Measurements from ENCODE around the gene CDH2. TPM values are rescaled to one million over a fixed set of nuclear protein-coding genes. Genes with fewer than 3 reads are reported as not detected.

Gene CDH2
- polyA plus RNA-seq, 3 donors, result 0.15 to 1.1 (median 0.83) TPM

DNA sequence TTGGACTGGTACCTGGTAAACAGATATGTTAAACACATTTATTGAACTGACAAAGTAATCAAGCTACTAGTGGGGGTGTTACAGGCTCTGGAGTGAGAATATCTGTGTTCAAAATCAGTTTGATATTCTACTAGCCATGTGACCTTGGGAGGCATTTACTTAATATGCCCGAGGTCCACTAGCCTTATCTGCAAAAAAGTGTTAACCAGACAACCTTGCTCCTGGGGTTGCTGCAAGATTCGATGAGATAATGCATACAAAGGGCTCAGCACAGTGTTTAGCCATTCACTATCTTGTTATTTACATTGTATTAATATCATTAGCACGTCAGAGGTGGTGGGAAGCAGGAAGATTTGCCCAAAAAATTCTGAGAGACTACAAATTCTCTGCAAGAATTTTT is 103.3 kb downstream of the CDH2 start:
- WGBS, 3 donors, result 15 to 46% (median 31%) methylated on average over 3 of the region's 3 CpGs
- H3K27ac ChIP-seq (ENCODE audit: low read depth, low read length), result no peak overlapping the region

- 40 to 64% (median 60%) methylated on average over 5 of the region's 5 CpGs for WGBS, 3 donors
These were observed 105.7 kb downstream of the CDH2 start for GRCh38 chr18:28071199-28071598.

DNA sequence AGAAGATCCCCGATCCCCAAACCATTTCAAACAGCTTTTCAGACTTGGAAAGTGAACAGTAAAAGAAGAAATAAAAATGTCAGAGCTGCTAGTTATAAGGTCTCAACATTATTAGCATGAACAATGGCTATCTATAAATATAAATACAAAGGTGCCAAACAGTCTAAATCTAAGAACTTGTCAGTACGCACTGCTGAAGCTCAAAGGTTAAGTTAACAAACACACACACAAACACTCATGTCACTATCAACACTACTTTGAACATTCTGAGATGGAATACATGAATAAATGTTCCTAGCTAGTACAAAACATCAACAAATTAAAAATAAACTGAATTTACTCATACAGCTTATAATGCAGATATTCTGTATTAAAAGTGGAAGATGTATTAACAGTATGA is 108.7 kb downstream of the CDH2 start:
- 80 to 91% (median 90%) methylated on average over 2 of the region's 2 CpGs for WGBS, 3 donors
- no peak overlapping the region for H3K27ac ChIP-seq (ENCODE audit: low read depth, low read length)

More at GRCh38 chr18:28071199-28071598, 105.7 kb downstream of the CDH2 start:
- no peak overlapping the region for H3K27ac ChIP-seq (ENCODE audit: low read depth, low read length)

- WGBS, 3 donors, result 2 to 86% (median 82%) methylated on average over 1 of the region's 1 CpG
These were observed 109.6 kb downstream of the CDH2 start for GRCh38 chr18:28067346-28067745.

DNA sequence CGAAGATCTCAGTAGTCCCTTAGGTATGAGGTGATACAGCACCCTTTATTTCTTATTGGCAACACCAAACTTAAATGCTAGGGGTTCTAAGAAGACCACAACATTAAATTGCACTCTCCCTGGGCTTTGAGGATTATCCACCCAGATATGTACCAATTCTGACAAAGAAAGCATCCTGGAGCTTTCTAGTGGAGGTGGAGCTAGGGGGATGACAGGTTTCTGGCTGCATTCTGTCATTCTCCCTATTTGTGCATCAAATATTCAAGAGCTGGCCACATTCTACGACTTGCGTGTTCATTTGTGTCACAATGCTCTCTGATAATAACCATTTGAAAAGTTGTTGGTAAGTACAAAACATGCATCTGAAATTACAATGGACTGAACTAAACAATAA is 111.1 kb downstream of the CDH2 start:
- no peak overlapping the region for H3K27ac ChIP-seq (ENCODE audit: low read depth, low read length)
- 68 to 85% (median 82%) methylated on average over 3 of the region's 3 CpGs for WGBS, 3 donors

More at GRCh38 chr18:28067346-28067745, 109.6 kb downstream of the CDH2 start:
- no peak overlapping the region for H3K27ac ChIP-seq (ENCODE audit: low read depth, low read length)

DNA sequence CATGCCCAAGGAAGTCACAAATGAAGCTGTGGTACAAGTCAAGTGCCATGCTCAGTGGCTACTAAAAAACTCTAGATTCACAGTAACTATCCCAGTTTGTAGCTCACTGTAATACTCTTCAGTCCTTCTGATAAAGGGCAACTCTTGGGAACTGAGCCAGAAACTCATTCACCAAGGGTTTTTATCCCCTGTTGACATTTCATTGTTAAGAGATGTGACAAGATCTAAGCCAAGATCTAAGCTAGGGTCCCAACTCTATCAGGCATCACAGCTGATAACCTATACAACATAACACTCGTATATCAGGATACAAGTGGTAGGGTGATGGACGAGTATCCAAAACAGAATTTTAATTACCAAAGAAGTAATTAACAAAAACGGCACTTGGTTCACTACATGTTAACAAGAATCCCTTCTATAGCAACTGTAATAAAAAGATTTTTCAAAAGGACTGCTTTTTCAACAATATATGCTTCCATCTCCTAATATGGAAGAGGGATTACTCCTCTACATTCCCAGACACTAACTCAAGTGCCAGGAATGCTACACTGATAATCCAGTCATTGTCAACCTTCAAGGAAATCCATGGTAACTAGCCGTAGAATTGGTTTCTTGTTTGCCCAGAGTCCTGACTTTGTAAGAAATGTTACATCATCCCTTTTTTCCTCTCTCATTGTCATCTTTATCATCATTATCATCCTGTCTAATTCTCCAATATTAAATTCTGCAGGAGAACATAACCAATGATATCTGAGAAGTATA is 111.7 kb downstream of the CDH2 start:
- no peak overlapping the region for H3K27ac ChIP-seq (ENCODE audit: low read depth, low read length)
- 53 to 85% (median 75%) methylated on average over 4 of the region's 4 CpGs for WGBS, 3 donors

GRCh38 chr18:28063926-28064325 is 113.0 kb downstream of the CDH2 start:
- WGBS, 3 donors, result 57 to 65% (median 59%) methylated on average over 2 of the region's 2 CpGs
- no peak overlapping the region for H3K27ac ChIP-seq (ENCODE audit: low read depth, low read length)

- WGBS, 3 donors, result 34 to 59% (median 51%) methylated on average over 2 of the region's 2 CpGs
- H3K27ac ChIP-seq (ENCODE audit: low read depth, low read length), result no peak overlapping the region
These were observed 113.6 kb downstream of the CDH2 start for GRCh38 chr18:28063271-28063761.

DNA sequence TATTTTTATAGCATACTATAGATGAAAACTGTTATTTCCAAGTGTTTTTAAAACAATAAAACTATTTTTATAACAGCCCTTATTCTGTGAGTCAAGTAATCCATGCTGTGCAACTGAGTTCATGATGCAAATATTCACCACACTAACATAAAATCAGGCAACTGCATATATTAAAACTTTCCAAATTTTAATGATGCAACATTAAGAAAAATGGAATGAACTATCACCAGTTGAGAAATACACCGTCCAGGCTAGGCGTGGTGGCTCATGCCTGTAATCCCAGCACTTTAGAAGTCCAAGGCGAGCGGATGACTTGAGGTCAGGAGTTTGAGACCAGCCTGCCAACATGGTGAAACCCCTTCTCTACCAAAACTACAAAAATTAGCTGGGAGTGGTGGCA is 114.5 kb downstream of the CDH2 start:
- no peak overlapping the region for H3K27ac ChIP-seq (ENCODE audit: low read depth, low read length)
- WGBS, 3 donors, result 79 to 83% (median 80%) methylated on average over 4 of the region's 4 CpGs

DNA sequence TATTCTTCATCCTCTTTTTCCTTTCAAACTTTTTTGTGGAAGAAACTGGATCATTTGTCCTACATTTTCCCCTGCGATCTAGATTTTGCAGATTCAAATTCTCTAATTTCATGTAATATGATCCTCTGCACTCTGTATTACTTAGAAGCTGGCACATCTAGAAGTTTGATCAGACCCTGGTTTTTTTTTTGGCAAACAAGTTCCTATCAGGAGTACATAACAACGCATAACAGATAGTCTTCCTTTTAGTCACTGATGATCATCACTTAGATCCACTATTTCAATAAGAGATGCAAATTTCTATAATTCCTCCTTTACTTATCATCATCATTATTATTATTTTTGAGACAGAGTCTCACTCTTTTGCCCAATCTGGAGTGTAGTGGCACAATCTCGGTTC is 117.1 kb downstream of the CDH2 start:
- 82 to 87% (median 86%) methylated on average over 3 of the region's 3 CpGs for WGBS, 3 donors

GRCh38 chr18:28050545-28050944 is 126.4 kb downstream of the CDH2 start:
- no peak overlapping the region for H3K27ac ChIP-seq (ENCODE audit: low read depth, low read length)

More for the DNA sequence above, 117.1 kb downstream of the CDH2 start:
- H3K27ac ChIP-seq (ENCODE audit: low read depth, low read length), result no peak overlapping the region

- 74 to 95% (median 82%) methylated on average over 2 of the region's 2 CpGs for WGBS, 3 donors
- H3K27ac ChIP-seq (ENCODE audit: low read depth, low read length), result no peak overlapping the region
These were observed 128.3 kb downstream of the CDH2 start for GRCh38 chr18:28048612-28049011.

DNA sequence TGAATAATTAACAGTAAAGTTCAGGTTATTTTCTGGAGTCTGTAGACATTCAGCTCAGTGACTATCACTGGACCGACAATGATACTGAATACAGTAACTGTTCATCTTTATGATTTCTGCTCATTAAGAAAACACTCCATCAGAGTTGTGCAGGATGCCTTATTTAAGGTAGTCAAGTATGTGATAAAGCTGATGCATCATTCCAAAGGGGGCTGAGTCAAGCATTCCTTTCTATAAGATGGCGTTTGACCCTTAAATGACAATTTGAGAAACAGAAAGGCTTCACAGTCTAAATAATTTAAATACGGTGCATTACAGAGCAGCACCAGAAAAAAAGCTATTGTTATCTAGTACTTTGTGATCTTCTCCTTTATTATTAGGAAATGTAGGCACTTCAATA is 131.1 kb downstream of the CDH2 start:
- WGBS, 3 donors, result 68 to 81% (median 76%) methylated on average over 3 of the region's 3 CpGs

GRCh38 chr18:28045176-28045810 is 131.6 kb downstream of the CDH2 start:
- WGBS, 3 donors, result 42 to 54% (median 49%) methylated on average over 3 of the region's 3 CpGs
- H3K27ac ChIP-seq (ENCODE audit: low read depth, low read length), result no peak overlapping the region

More for the DNA sequence above, 131.1 kb downstream of the CDH2 start:
- no peak overlapping the region for H3K27ac ChIP-seq (ENCODE audit: low read depth, low read length)

DNA sequence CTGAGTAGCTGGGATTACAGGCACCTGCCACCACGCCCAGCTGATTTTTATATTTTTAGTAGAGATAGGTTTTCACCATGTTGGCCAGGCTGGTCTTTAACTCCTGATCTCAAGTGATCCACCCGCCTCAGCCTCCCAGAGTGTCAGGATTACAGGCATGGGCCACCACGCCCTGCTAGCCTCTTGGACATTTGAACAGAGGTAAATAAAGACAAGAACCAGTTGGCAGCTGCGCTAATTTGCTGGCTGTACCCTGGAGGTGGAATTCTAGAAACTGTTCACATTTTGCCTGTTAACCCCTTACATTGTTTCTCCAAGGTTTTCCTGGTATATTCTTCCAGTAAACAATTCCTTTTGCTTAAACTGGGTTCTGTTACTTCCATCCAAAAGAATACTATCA is 132.9 kb downstream of the CDH2 start:
- 81 to 93% (median 84%) methylated on average over 4 of the region's 4 CpGs for whole genome bisulfite sequencing, 3 donors
- H3K27ac ChIP-seq (ENCODE audit: low read depth, low read length), result no peak overlapping the region

GRCh38 chr18:28043631-28044030 is 133.3 kb downstream of the CDH2 start:
- H3K27ac ChIP-seq (ENCODE audit: low read depth, low read length), result no peak overlapping the region
- WGBS, 3 donors, result 59 to 92% (median 71%) methylated on average over 3 of the region's 3 CpGs

- H3K27ac ChIP-seq (ENCODE audit: low read depth, low read length), result no peak overlapping the region
- 45 to 64% (median 57%) methylated on average over 5 of the region's 5 CpGs for WGBS, 3 donors
These were observed 135.6 kb downstream of the CDH2 start for GRCh38 chr18:28041366-28041765.

- no peak overlapping the region for H3K27ac ChIP-seq (ENCODE audit: low read depth, low read length)
These were observed 136.2 kb downstream of the CDH2 start for GRCh38 chr18:28040716-28041115.

DNA sequence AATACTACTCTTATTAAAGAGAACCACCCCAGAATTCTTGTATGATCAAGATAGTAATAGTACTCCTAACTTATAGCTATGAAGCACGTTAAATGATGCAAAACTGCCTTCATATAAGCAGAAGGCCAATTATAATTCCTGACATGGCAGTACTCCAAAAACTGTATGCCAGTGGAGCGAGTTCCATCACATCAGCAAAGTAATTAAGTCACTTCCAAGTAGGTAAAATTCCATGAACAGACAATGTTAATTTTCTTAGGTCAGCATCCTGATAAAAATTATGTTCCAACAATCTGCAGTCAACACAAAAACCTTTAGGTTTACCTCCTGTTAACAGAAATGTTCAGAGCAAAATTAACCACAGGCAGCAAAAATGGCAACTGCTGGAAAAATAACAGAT is 136.7 kb downstream of the CDH2 start:
- 65 to 75% (median 70%) methylated on average over 2 of the region's 2 CpGs for WGBS, 3 donors
- H3K27ac ChIP-seq (ENCODE audit: low read depth, low read length), result no peak overlapping the region

GRCh38 chr18:28039691-28040090 is 137.2 kb downstream of the CDH2 start:
- H3K27ac ChIP-seq (ENCODE audit: low read depth, low read length), result no peak overlapping the region
- WGBS, 3 donors, result 72 to 83% (median 74%) methylated on average over 3 of the region's 3 CpGs
